Loucy (cell line): ENCODE results near the gene SDS.

Experiments
- H2AFZ ChIP-seq: fragments of 200-600 bp; sonication (generic); 2 replicates; pipeline ENCODE4 v1.6.0; 2016; ENCODE audit warnings: antibody characterized with exemption, mild to moderate bottlenecking, low read length, moderate library complexity
- H3F3A ChIP-seq: fragments of 200-600 bp; 2 replicates; pipeline ENCODE4 v1.6.0; 2016; ENCODE audit warnings: antibody characterized with exemption, low read depth, mild to moderate bottlenecking
- H3K27me3 ChIP-seq: fragments of 200-600 bp; sonication (generic); 2 replicates; pipeline ENCODE4 v1.6.1; 2014; ENCODE audit warnings: low read length, mild to moderate bottlenecking; ENCODE audit not compliant: insufficient read depth, poor library complexity, severe bottlenecking
- H3K36me3 ChIP-seq: fragments of 200-600 bp; sonication (generic); 2 replicates; pipeline ENCODE4 v1.6.1; 2016; ENCODE audit warnings: low read length; ENCODE audit not compliant: insufficient read depth
- H3K4me1 ChIP-seq: fragments of 200-600 bp; sonication (generic); 2 replicates; pipeline ENCODE4 v1.5.1; 2014; ENCODE audit warnings: low read length, mild to moderate bottlenecking; ENCODE audit not compliant: insufficient read depth, poor library complexity, severe bottlenecking
- H3K4me2 ChIP-seq: fragments of 200-600 bp; sonication (generic); 2 replicates; pipeline ENCODE4 v1.6.0; 2014; ENCODE audit warnings: antibody characterized with exemption, low read length, low read depth, mild to moderate bottlenecking; ENCODE audit not compliant: poor library complexity, severe bottlenecking
- H3K4me3 ChIP-seq: fragments of 200-600 bp; sonication (generic); 2 replicates; pipeline ENCODE4 v1.5.1; 2014; ENCODE audit warnings: low read length, mild to moderate bottlenecking, mixed read lengths; ENCODE audit not compliant: poor library complexity, severe bottlenecking
- H3K79me2 ChIP-seq: fragments of 200-600 bp; sonication (generic); 2 replicates; pipeline ENCODE4 v1.6.1; 2014; ENCODE audit warnings: low read length; ENCODE audit not compliant: insufficient read depth
- H3K9ac ChIP-seq: fragments of 200-600 bp; sonication (generic); 2 replicates; pipeline ENCODE4 v1.6.0; 2014; ENCODE audit warnings: mild to moderate bottlenecking, low read depth, low read length, moderate library complexity; ENCODE audit not compliant: poor library complexity, severe bottlenecking
- H3K9me2 ChIP-seq: fragments of 200-600 bp; sonication (generic); replicated peaks from 2 replicates; pipeline ENCODE4 v1.6.1; 2016; ENCODE audit warnings: low read depth, low read length, mixed read lengths
- H3K9me3 ChIP-seq: fragments of 200-600 bp; sonication (generic); 2 replicates; pipeline ENCODE4 v1.6.1; 2014; ENCODE audit warnings: mild to moderate bottlenecking, antibody characterized with exemption, low read length, low read depth; ENCODE audit not compliant: insufficient read depth
- H4K20me1 ChIP-seq: fragments of 200-600 bp; sonication (generic); 2 replicates; pipeline ENCODE4 v1.6.0; 2014; ENCODE audit warnings: antibody characterized with exemption, low read length, mild to moderate bottlenecking; ENCODE audit not compliant: insufficient read depth, poor library complexity, severe bottlenecking
- EZH2phosphoT487 ChIP-seq: fragments of 200-600 bp; IDR thresholded peaks from 2 replicates; pipeline ENCODE4 v1.6.1; 2018; ENCODE audit warnings: antibody characterized with exemption, mild to moderate bottlenecking, moderate library complexity, borderline replicate concordance
- TF ChIP-seq, protein P1 (sequence below): fragments of 200-600 bp; sonication (generic); conservative IDR thresholded peaks from 2 replicates; pipeline ENCODE4 v1.5.1; 2014; ENCODE audit warnings: mild to moderate bottlenecking, antibody characterized with exemption, low read length

SDS gene

DNA sequence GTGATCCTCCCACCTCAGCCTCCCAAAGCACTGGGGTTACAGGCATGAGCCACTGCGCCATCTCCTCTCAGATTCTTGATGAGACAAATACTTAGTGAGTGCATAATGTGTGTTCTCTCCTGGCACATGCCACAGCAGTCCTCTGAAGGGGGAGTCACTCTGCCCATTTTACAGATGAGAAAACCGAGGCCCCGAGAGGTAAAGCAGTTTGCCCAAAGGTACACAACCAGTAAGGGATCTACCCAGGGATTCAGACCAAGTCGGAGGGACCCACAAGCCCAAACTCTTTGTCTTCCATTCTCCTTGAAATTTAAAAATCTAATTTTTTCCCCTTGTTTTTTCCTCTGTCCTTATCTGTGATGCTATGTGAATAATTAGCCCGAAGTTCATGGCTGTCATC lies 39.0 kb downstream of the SDS start:
- Histone ChIP-seq H2AFZ (no peak overlapping the region), H3K9me2 (no peaks in the 10 kb centered on the region), H3K27me3 (no peaks in the 10 kb centered on the region), H3K36me3 (no peaks in the 10 kb centered on the region), H3K4me2 (no peak overlapping the region), H3K4me3 (no peak overlapping the region), H4K20me1 (no peaks in the 10 kb centered on the region), H3F3A (no peaks in the 10 kb centered on the region), H3K9ac (no peak overlapping the region), H3K9me3 (no peaks in the 10 kb centered on the region), H3K4me1 (no peaks in the 10 kb centered on the region), H3K79me2 (no peaks in the 10 kb centered on the region)
- no peak for TF ChIP-seq EZH2phosphoT487
- TF ChIP-seq, protein P1, sequence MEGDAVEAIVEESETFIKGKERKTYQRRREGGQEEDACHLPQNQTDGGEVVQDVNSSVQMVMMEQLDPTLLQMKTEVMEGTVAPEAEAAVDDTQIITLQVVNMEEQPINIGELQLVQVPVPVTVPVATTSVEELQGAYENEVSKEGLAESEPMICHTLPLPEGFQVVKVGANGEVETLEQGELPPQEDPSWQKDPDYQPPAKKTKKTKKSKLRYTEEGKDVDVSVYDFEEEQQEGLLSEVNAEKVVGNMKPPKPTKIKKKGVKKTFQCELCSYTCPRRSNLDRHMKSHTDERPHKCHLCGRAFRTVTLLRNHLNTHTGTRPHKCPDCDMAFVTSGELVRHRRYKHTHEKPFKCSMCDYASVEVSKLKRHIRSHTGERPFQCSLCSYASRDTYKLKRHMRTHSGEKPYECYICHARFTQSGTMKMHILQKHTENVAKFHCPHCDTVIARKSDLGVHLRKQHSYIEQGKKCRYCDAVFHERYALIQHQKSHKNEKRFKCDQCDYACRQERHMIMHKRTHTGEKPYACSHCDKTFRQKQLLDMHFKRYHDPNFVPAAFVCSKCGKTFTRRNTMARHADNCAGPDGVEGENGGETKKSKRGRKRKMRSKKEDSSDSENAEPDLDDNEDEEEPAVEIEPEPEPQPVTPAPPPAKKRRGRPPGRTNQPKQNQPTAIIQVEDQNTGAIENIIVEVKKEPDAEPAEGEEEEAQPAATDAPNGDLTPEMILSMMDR: no peak

DNA sequence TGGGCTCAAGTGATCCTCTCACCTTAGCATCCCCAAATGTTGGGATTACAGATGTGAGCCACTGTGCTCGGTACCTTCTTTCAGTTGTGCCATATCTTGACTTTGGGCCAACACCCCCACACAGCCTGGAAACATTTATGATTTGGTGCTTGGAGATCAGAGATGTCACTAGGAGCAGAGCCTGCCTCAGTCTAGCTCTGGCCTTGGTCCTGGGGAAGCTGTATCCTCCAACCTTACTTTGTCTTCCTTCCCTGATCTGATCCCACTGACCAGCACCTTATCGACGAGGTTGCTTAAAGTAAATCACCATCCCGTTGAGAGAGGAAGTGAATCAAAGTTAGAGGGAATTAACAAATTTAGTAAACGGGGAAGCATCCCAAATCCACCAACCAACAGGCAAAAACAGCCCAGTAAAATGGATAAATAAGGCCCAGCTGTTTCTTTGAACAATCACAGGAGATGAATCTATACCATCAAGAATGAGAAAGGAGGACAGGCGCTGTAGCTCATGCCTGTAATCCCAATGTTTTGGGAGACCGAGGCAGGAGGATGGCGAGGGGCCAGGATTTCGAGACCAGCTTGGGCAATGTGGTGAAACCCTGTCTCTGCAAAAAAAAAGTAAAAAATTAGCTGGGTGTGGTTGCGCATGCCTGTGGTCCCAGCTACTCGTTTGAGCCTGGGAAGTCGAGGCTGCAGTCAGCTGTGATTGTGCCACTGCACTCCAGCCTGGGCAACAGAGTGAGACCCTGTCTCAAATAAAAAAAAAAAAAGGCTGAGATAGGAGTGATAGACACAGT lies 41.9 kb downstream of the SDS start:
- TF ChIP-seq, protein P1: no peak
- TF ChIP-seq EZH2phosphoT487: no peak
- no peaks in the 10 kb centered on the region for H3K27me3 ChIP-seq
- H3K9me3 ChIP-seq: no peaks in the 10 kb centered on the region
- no peaks in the 10 kb centered on the region for H3K9me2 ChIP-seq
- H3K36me3 ChIP-seq: no peaks in the 10 kb centered on the region
- no peaks in the 10 kb centered on the region; the same call in 1 of the 2 replicates for H3F3A ChIP-seq
- H3K4me3 ChIP-seq: no peak overlapping the region
- H3K79me2 ChIP-seq: no peaks in the 10 kb centered on the region
- peaks cover 7% of the 10 kb centered on the region for H3K4me1 ChIP-seq
- no peaks in the 10 kb centered on the region for H4K20me1 ChIP-seq
- H3K9ac ChIP-seq: no peak overlapping the region
- H3K4me2 ChIP-seq: no peak overlapping the region
- no peak overlapping the region for H2AFZ ChIP-seq

DNA sequence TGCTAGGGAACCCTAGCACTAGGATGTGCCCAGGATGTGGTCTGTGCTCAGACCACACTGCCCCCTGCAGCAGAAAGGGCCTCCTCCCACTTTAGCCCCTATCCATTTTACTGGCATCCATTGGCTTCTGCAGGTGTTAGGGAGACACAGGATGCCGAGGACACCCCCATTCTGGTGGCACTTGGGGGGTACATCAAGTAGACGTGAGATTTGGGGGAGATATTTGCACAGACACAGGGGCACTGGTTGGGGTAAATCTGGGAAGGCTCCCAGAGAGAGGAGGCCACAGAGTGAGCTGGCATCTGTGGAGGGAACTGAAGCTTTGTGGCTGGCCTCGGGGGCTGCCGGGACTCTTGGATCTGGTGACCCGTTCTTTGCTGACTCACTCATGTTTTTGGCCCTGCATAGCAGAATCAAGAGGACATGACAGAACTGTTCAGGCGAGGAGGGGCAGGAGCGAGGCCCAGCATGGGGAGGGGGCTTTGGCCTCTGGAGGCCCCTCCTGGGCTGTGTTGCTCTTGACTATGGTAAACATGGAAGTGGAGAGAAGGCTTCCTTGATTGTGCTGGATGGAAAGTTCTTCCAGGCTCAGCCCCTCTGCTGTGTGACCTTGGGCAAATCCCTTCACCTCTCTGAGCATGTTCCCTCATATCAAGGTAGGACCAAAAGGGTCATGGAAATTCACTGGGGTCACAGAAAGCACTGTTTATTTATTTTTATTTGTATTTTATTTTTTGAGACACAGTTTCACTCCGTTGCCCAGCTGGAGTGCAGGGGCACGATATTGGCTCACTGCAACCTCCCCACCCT lies 43.5 kb downstream of the SDS start:
- no peaks in the 10 kb centered on the region for H4K20me1 ChIP-seq
- no peaks in the 10 kb centered on the region for H3K9me3 ChIP-seq
- no peaks in the 10 kb centered on the region for H3K36me3 ChIP-seq
- H3K4me2 ChIP-seq: peak overlapping the region; percentile 76
- H3K27me3 ChIP-seq: no peaks in the 10 kb centered on the region
- H2AFZ ChIP-seq: no peak overlapping the region
- H3K9ac ChIP-seq: no peak overlapping the region
- H3K79me2 ChIP-seq: no peaks in the 10 kb centered on the region
- H3K4me1 ChIP-seq: peaks cover 7% of the 10 kb centered on the region
- TF ChIP-seq, protein P1: 0 out of 2 replicates have a peak, but pooled peaks have one; percentile 12
- TF ChIP-seq EZH2phosphoT487: no peak
- H3K9me2 ChIP-seq: no peaks in the 10 kb centered on the region
- H3K4me3 ChIP-seq: peak overlapping the region; percentile 76
- H3F3A ChIP-seq: no peaks in the 10 kb centered on the region; the same call in 1 of the 2 replicates
